Measurements from ENCODE around the gene MAP2K2. TPM values are rescaled to one million over a fixed set of nuclear protein-coding genes. Genes with fewer than 3 reads are reported as not detected.

The MAP2K2 gene
- total RNA-seq, 1 experiment from 2014 or later, result 171 TPM

GRCh38 chr19:4075373-4075772, 48.5 kb downstream of the MAP2K2 start:
- no peaks in the 10 kb centered on the region for H3K27me3 Mint-ChIP-seq (ENCODE audit: insufficient read depth, unreplicated experiment)

GRCh38 chr19:4071610-4072009, 52.3 kb downstream of the MAP2K2 start:
- no peak for TF ChIP-seq CTCF (IDR thresholded peaks at IDR 0.05; ENCODE audit: unreplicated experiment)
- ChIA-PET POLR2A (no interaction called here), CTCF (no interaction called here)
- Mint-ChIP-seq H3K36me3 (ENCODE audit: insufficient read depth, unreplicated experiment) (no peaks in the 10 kb centered on the region), H3K4me3 (ENCODE audit: unreplicated experiment) (no peak overlapping the region), H3K9me3 (ENCODE audit: unreplicated experiment) (no peaks in the 10 kb centered on the region), H3K4me1 (ENCODE audit: insufficient read depth, unreplicated experiment) (no peaks in the 10 kb centered on the region), H3K27ac (ENCODE audit: low read depth, unreplicated experiment) (no peak overlapping the region), H3K27me3 (ENCODE audit: insufficient read depth, unreplicated experiment) (no peaks in the 10 kb centered on the region)
- intact Hi-C loops (cut with micrococcal nuclease), result loop anchor here (10.0 kb wide), 1 partner anchor 63 kb away; no protein-coding TSS in a partner anchor
- no TSS peak for BruUV-seq (replicated peaks)
- no peak for DNase-seq (ENCODE audit: unreplicated experiment)

More at GRCh38 chr19:4075373-4075772, 48.5 kb downstream of the MAP2K2 start:
- DNase-seq (ENCODE audit: unreplicated experiment), result no peak
- ChIA-PET POLR2A (no interaction called here), CTCF (no interaction called here)
- Mint-ChIP-seq H3K27ac (ENCODE audit: low read depth, unreplicated experiment) (no peak overlapping the region), H3K9me3 (ENCODE audit: unreplicated experiment) (no peaks in the 10 kb centered on the region), H3K4me3 (ENCODE audit: unreplicated experiment) (no peak overlapping the region), H3K4me1 (ENCODE audit: insufficient read depth, unreplicated experiment) (no peaks in the 10 kb centered on the region), H3K36me3 (ENCODE audit: insufficient read depth, unreplicated experiment) (no peaks in the 10 kb centered on the region)
- intact Hi-C loops (cut with micrococcal nuclease), result loop anchor here (10.0 kb wide), 1 partner anchor 59 kb away; no protein-coding TSS in a partner anchor
- no peak for TF ChIP-seq CTCF (IDR thresholded peaks at IDR 0.05; ENCODE audit: unreplicated experiment)
- BruUV-seq (replicated peaks), result no TSS peak

GRCh38 chr19:4069331-4069959, 54.5 kb downstream of the MAP2K2 start:
- H3K36me3 Mint-ChIP-seq (ENCODE audit: insufficient read depth, unreplicated experiment), result no peaks in the 10 kb centered on the region
- no peak for TF ChIP-seq CTCF (IDR thresholded peaks at IDR 0.05; ENCODE audit: unreplicated experiment)
- H3K4me1 Mint-ChIP-seq (ENCODE audit: insufficient read depth, unreplicated experiment), result no peaks in the 10 kb centered on the region
- ChIA-PET POLR2A (no interaction called here), CTCF (no interaction called here)
- no peak for DNase-seq (ENCODE audit: unreplicated experiment)
- no peak overlapping the region for H3K27ac Mint-ChIP-seq (ENCODE audit: low read depth, unreplicated experiment)
- H3K27me3 Mint-ChIP-seq (ENCODE audit: insufficient read depth, unreplicated experiment), result no peaks in the 10 kb centered on the region
- no TSS peak for BruUV-seq (replicated peaks)
- H3K4me3 Mint-ChIP-seq (ENCODE audit: unreplicated experiment), result no peak overlapping the region
- intact Hi-C loops (cut with micrococcal nuclease), result loop anchor here (10.0 kb wide), 1 partner anchor 135 kb away; no protein-coding TSS in a partner anchor
- no peaks in the 10 kb centered on the region for H3K9me3 Mint-ChIP-seq (ENCODE audit: unreplicated experiment)

GRCh38 chr19:4068047-4068966, 55.6 kb downstream of the MAP2K2 start:
- H3K27ac Mint-ChIP-seq (ENCODE audit: low read depth, unreplicated experiment), result no peak overlapping the region
- no TSS peak for BruUV-seq (replicated peaks)
- peaks cover 5% of the 10 kb centered on the region for H3K4me1 Mint-ChIP-seq (ENCODE audit: insufficient read depth, unreplicated experiment)
- no peak for TF ChIP-seq CTCF (IDR thresholded peaks at IDR 0.05; ENCODE audit: unreplicated experiment)
- intact Hi-C loops (cut with micrococcal nuclease), result loop anchor here (10.0 kb wide), 1 partner anchor 136 kb away; no protein-coding TSS in a partner anchor
- H3K36me3 Mint-ChIP-seq (ENCODE audit: insufficient read depth, unreplicated experiment), result no peaks in the 10 kb centered on the region
- no peaks in the 10 kb centered on the region for H3K27me3 Mint-ChIP-seq (ENCODE audit: insufficient read depth, unreplicated experiment)
- POLR2A ChIA-PET, result interaction anchor here (1.4 kb wide), 1 partner anchor 84 kb away, joined by 3 read pairs; no protein-coding TSS in a partner anchor
- no peak for DNase-seq (ENCODE audit: unreplicated experiment)
- H3K9me3 Mint-ChIP-seq (ENCODE audit: unreplicated experiment), result no peaks in the 10 kb centered on the region
- CTCF ChIA-PET, result no interaction called here
- H3K4me3 Mint-ChIP-seq (ENCODE audit: unreplicated experiment), result peak overlapping the region; percentile 71

All from MCF 10A (cell line).